Endothelial cell of umbilical vein (primary cell): Measurements from ENCODE around the gene GPR162. TPM values are rescaled to one million over a fixed set of nuclear protein-coding genes. Genes with fewer than 3 reads are reported as not detected.

Source experiments
- BruUV-seq: library from RNA; stranded (reverse); fragments of 400-500 nt; replicated peaks from 2 replicates; lab custom pipeline; 2021; lab: Mats Ljungman, UMichigan
- CTCF ChIA-PET: fragments of 300-600, 350-600 bp; sonication (Branson Sonifier 250); formaldehyde crosslinking; loops from one replicate; lab custom pipeline; 2021; ENCODE audit warnings: antibody characterized with exemption, inconsistent platforms; lab: Charles Lee
- POLR2A ChIA-PET: fragments of 300-600, 350-600 bp; sonication (Branson Sonifier 250); formaldehyde crosslinking; loops from one replicate; lab custom pipeline; 2021; ENCODE audit warnings: antibody characterized with exemption, inconsistent platforms; lab: Charles Lee
- DNase-seq: peaks from one replicate; pipeline ENCODE4 v3.0.0-alpha.2; 2011; ENCODE audit warnings: low read depth, low spot score
- FAIRE-seq: peaks from 2 replicates; lab custom pipeline; 2011; peaks lifted over from hg19 to GRCh38; lab: Jason Lieb, UNC
- H2AFZ ChIP-seq: 2 replicates; pipeline ENCODE4 v1.6.0; 2012; ENCODE audit warnings: low read depth, low read length, control low read depth, inconsistent platforms
- H3K27ac ChIP-seq: 2 replicates; pipeline ENCODE4 v1.5.1; 2011; ENCODE audit warnings: low read depth, mild to moderate bottlenecking, control low read depth, low read length, moderate library complexity; ENCODE audit not compliant: insufficient read depth
- H3K27me3 ChIP-seq, 2 experiments: 2 replicates each; pipeline versions ENCODE4 v1.6.0 to v1.6.1; 2011; ENCODE audit warnings: low read length in 2 of 2, mixed read lengths in 1 of 2; ENCODE audit not compliant: control insufficient read depth in 2 of 2, insufficient read depth in 2 of 2
- H3K36me3 ChIP-seq, 2 experiments: 2 replicates in 1 of 2; 3 replicates in 1 of 2; pipeline ENCODE4 v1.5.1; 2011; ENCODE audit warnings: low read length in 2 of 2, mild to moderate bottlenecking in 1 of 2, moderate library complexity in 1 of 2; ENCODE audit not compliant: control insufficient read depth in 2 of 2, insufficient read depth in 2 of 2; ENCODE audit errors: extremely low read depth in 1 of 2
- H3K4me1 ChIP-seq: 3 replicates; pipeline ENCODE4 v1.5.1; 2011; ENCODE audit warnings: mild to moderate bottlenecking, low read length; ENCODE audit not compliant: control insufficient read depth, insufficient read depth; ENCODE audit errors: extremely low read depth
- H3K4me2 ChIP-seq: 2 replicates; pipeline ENCODE4 v1.6.1; 2011; ENCODE audit warnings: low read length, control low read depth, mixed read lengths; ENCODE audit not compliant: insufficient read depth
- H3K4me3 ChIP-seq, 3 experiments: fragments of 200-600 bp in 1 of 3; sonication (generic), shearing (Covaris generic) in 1 of 3; replicated peaks in 1 of 3; 2 replicates each; pipeline ENCODE4 v1.5.1; 2011 to 2016; ENCODE audit warnings: control low read depth in 3 of 3, low read length in 3 of 3, mild to moderate bottlenecking in 2 of 3, inconsistent platforms in 1 of 3, low read depth in 1 of 3, moderate library complexity in 1 of 3; ENCODE audit not compliant: insufficient read depth in 1 of 3
- H3K79me2 ChIP-seq: 2 replicates; pipeline ENCODE4 v1.6.0; 2012; ENCODE audit warnings: low read length, inconsistent platforms; ENCODE audit not compliant: control insufficient read depth, insufficient read depth
- H3K9ac ChIP-seq: replicated peaks from 2 replicates; pipeline ENCODE3; 2011; ENCODE audit warnings: low read length, control low read depth; ENCODE audit not compliant: insufficient read depth; ENCODE audit errors: extremely low read depth
- H3K9me1 ChIP-seq: replicated peaks from 3 replicates; pipeline ENCODE4 v1.6.0; 2011; ENCODE audit warnings: mild to moderate bottlenecking, low read length; ENCODE audit not compliant: control insufficient read depth, insufficient read depth; ENCODE audit errors: extremely low read depth
- H3K9me3 ChIP-seq: replicated peaks from 2 replicates; pipeline ENCODE4 v1.5.1; 2012; ENCODE audit warnings: low read length, inconsistent platforms; ENCODE audit not compliant: control insufficient read depth, insufficient read depth
- H4K20me1 ChIP-seq: replicated peaks from 2 replicates; pipeline ENCODE3; 2011; ENCODE audit warnings: mild to moderate bottlenecking, low read length; ENCODE audit not compliant: control insufficient read depth, insufficient read depth; ENCODE audit errors: extremely low read depth
- EZH2 ChIP-seq: IDR thresholded peaks from 2 replicates; pipeline ENCODE4 v1.6.1; 2012; ENCODE audit warnings: borderline replicate concordance, low read depth, mild to moderate bottlenecking, moderate library complexity, low read length, inconsistent platforms; ENCODE audit not compliant: severe bottlenecking
- FOS ChIP-seq: IDR thresholded peaks from 2 replicates; pipeline ENCODE4 v1.6.1; 2011; ENCODE audit warnings: mild to moderate bottlenecking, low read length, moderate library complexity, borderline replicate concordance; ENCODE audit not compliant: insufficient read depth
- GATA2 ChIP-seq: IDR thresholded peaks from 2 replicates; pipeline ENCODE4 v1.7.0; 2011; ENCODE audit warnings: low read depth, mild to moderate bottlenecking, moderate library complexity, mixed read lengths, low read length; ENCODE audit not compliant: insufficient read length, insufficient read depth
- JUN ChIP-seq: IDR thresholded peaks from 2 replicates; pipeline ENCODE4 v1.6.1; 2011; ENCODE audit warnings: borderline replicate concordance, low read depth; ENCODE audit not compliant: insufficient read length, insufficient read depth
- MYC ChIP-seq: IDR thresholded peaks from one replicate; pipeline ENCODE4 v1.6.1; 2011; ENCODE audit warnings: mild to moderate bottlenecking, low read depth, low read length
- POLR2A ChIP-seq: IDR thresholded peaks from 2 replicates; pipeline ENCODE4 v1.6.1; 2012; ENCODE audit warnings: low read depth, mild to moderate bottlenecking, control low read depth, low read length
- POLR2AphosphoS5 ChIP-seq: IDR thresholded peaks from 2 replicates; pipeline ENCODE4 v1.6.1; 2012; ENCODE audit warnings: low read depth, mild to moderate bottlenecking, control low read depth, low read length, moderate library complexity; ENCODE audit not compliant: insufficient read depth
- dilution Hi-C: fragments of 300-500 bp; cut with MboI; formaldehyde crosslinking; loops from one replicate; pipeline ENCODE4 v1.15.0; 2019; ENCODE audit warnings: low sequenced_read_pairs; ENCODE audit not compliant: extremely low pct_ligation_motif_present
- intact Hi-C: fragments of 100-400 bp; cut with micrococcal nuclease; formaldehyde crosslinking; loops from one replicate; pipeline ENCODE4 v1.10.0; 2022
- polyA plus RNA-seq, 4 experiments: library from polyadenylated mRNA; depleted of rRNA in 3 of 4; stranded (reverse) in 3 of 4; unstranded in 1 of 4; fragments of >200 nt; gene quantifications; 2 replicates each; pipeline versions ENCODE4 v1.2.1 to v1.2.3, GENCODE V29; 2011 to 2012; ENCODE audit warnings: missing spikeins in 1 of 4
- total RNA-seq: library from RNA; stranded (reverse); gene quantifications from 2 replicates; pipeline ENCODE4 v1.2.3, GENCODE V29; 2021
- TF ChIP-seq, protein P1 (sequence below), 2 donors: IDR thresholded peaks; 1 replicate in 1 of 2; 2 replicates in 1 of 2; pipeline ENCODE4 v1.5.1; 2011; ENCODE audit warnings: low read length in 2 of 2, mild to moderate bottlenecking in 2 of 2, moderate library complexity in 2 of 2, control low read depth in 1 of 2, inconsistent platforms in 1 of 2, low read depth in 1 of 2; ENCODE audit not compliant: insufficient read depth in 1 of 2; ENCODE audit errors: extremely low read depth in 1 of 2
- TF ChIP-seq, protein P2 (sequence below): IDR thresholded peaks from 2 replicates; pipeline ENCODE4 v1.6.1; 2011; ENCODE audit not compliant: insufficient read depth, insufficient read length

The GPR162 gene
- total and polyA plus RNA-seq, 2 donors (not counting 3 experiments of a cell fraction or from before 2014, with no cell fraction given), result 9.7 to 13.7 TPM

DNA sequence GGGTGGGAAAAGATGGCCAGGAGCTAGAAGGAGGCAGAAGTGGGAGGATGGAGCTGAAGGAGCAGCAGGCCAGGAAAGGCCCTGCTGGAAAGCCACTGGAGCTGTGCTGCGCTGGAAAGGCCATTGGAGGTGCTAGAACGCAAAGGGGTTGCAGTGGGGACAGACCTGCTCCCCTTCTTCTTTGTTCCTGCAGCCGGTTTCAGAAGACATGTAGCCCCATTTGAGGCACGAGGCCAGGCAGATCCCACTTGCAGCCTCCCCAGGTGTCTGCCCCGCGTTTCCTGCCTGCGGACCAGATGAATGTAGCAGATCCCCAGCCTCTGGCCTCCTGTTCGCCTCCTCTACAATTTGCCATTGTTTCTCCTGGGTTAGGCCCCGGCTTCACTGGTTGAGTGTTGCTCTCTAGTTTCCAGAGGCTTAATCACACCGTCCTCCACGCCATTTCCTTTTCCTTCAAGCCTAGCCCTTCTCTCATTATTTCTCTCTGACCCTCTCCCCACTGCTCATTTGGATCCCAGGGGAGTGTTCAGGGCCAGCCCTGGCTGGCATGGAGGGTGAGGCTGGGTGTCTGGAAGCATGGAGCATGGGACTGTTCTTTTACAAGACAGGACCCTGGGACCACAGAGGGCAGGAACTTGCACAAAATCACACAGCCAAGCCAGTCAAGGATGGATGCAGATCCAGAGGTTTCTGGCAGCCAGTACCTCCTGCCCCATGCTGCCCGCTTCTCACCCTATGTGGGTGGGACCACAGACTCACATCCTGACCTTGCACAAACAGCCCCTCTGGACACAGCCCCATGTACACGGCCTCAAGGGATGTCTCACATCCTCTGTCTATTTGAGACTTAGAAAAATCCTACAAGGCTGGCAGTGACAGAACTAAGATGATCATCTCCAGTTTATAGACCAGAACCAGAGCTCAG, 2.3 kb upstream of the GPR162 start:
- peak overlapping the region; percentile 74 for H2AFZ ChIP-seq
- DNase-seq, result peak; percentile 16
- ChIA-PET CTCF (interaction anchor here (0.7 kb wide), 1 partner anchor 67 kb away, joined by 4 read pairs; the partner anchor contains the start of gene MLF2), POLR2A (no interaction called here)
- H3K27me3 ChIP-seq, result peaks cover 3% of the 10 kb centered on the region in 2 experiments
- peaks cover 12% of the 10 kb centered on the region for H3K4me1 ChIP-seq
- H3K4me3 ChIP-seq, result no peak overlapping the region
- H3K27ac ChIP-seq, result no peak overlapping the region
- TF ChIP-seq POLR2AphosphoS5, result no peak
- no peak for TF ChIP-seq POLR2A
- TF ChIP-seq, protein P1, sequence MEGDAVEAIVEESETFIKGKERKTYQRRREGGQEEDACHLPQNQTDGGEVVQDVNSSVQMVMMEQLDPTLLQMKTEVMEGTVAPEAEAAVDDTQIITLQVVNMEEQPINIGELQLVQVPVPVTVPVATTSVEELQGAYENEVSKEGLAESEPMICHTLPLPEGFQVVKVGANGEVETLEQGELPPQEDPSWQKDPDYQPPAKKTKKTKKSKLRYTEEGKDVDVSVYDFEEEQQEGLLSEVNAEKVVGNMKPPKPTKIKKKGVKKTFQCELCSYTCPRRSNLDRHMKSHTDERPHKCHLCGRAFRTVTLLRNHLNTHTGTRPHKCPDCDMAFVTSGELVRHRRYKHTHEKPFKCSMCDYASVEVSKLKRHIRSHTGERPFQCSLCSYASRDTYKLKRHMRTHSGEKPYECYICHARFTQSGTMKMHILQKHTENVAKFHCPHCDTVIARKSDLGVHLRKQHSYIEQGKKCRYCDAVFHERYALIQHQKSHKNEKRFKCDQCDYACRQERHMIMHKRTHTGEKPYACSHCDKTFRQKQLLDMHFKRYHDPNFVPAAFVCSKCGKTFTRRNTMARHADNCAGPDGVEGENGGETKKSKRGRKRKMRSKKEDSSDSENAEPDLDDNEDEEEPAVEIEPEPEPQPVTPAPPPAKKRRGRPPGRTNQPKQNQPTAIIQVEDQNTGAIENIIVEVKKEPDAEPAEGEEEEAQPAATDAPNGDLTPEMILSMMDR (IDR thresholded peaks at IDR 0.05; ENCODE audit: extremely low read depth in 1 of 2, insufficient read depth in 1 of 2, low read depth in 1 of 2, low read length in 2 of 2), result no peak
- TF ChIP-seq MYC, result no peak
- no peak for TF ChIP-seq GATA2
- TF ChIP-seq, protein P2, sequence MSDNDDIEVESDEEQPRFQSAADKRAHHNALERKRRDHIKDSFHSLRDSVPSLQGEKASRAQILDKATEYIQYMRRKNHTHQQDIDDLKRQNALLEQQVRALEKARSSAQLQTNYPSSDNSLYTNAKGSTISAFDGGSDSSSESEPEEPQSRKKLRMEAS, result no peak
- TF ChIP-seq EZH2, result no peak
- no peak for TF ChIP-seq FOS
- no peak for TF ChIP-seq JUN
- no peak overlapping the region for H3K9ac ChIP-seq
- no TSS peak for BruUV-seq
- no peaks in the 10 kb centered on the region for H4K20me1 ChIP-seq
- FAIRE-seq, result no peak
- dilution Hi-C loops, result no loop called here
- H3K9me3 ChIP-seq, result no peaks in the 10 kb centered on the region
- no peaks in the 10 kb centered on the region for H3K36me3 ChIP-seq
- no peak overlapping the region for H3K4me2 ChIP-seq
- H3K9me1 ChIP-seq, result no peaks in the 10 kb centered on the region
- intact Hi-C loops, result no loop called here
- no peaks in the 10 kb centered on the region for H3K79me2 ChIP-seq
